GM19467 (cell line): ENCODE measurements around the gene JARID2.

Experiments used
- ATAC-seq: cut with Tn5 transposase; IDR thresholded peaks from one replicate; pipeline ENCODE4 v1.9.1; 2021; ENCODE audit warnings: mild to moderate bottlenecking, moderate library complexity; ENCODE audit not compliant: unreplicated experiment

The JARID2 gene

GRCh38 chr6:15246666-15247499 lies 1.0 kb downstream of the JARID2 start:
- no peak for ATAC-seq

GRCh38 chr6:15247500-15248450 lies 1.9 kb downstream of the JARID2 start:
- ATAC-seq, result no peak

GRCh38 chr6:15248451-15249370 lies 2.8 kb downstream of the JARID2 start:
- peak; percentile 27 for ATAC-seq

GRCh38 chr6:15249371-15250019 lies 3.6 kb downstream of the JARID2 start:
- no peak for ATAC-seq

- no peak for ATAC-seq
Observed at GRCh38 chr6:15250187-15251168, 4.6 kb downstream of the JARID2 start.

- ATAC-seq, result no peak
Observed at GRCh38 chr6:15252195-15252594, 6.3 kb downstream of the JARID2 start.

DNA sequence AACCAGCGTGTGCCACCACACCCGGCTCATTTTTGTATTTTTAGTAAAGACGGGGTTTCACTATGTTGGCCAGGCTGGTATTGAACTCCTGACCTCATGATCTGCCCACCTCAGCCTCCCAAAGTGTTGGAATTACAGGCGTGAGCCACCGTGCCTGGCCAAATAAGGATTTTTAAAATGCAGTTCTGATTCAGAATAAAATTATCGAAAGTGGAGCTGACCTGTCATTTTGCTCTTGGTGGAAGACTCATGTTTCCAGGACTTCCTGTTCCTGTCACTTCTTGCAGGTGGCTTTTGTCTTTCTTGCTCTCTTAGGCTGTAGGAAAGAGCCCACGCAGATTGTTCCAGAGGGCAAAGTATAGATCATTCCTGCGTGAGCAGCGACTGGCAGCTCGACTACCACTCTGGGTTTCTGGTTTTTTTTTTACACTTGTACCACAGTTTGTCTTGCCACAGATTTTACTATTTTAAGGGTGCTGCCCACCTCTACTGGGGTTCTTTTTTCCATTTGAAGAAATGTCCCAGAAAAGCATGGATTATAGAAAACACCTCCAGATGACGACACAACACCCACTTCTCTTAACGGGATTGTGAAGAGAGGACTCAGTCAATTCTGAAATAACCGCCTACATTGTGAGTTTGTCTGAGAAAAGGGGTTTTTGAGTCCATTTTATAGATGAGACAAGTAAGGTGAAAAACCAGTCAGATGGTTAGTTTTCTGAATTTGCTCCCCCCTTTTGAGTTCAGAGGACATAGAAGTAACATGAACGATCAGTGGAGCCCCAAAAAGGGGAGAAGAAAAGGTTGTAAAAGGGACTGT lies 7.5 kb downstream of the JARID2 start:
- no peak for ATAC-seq

DNA sequence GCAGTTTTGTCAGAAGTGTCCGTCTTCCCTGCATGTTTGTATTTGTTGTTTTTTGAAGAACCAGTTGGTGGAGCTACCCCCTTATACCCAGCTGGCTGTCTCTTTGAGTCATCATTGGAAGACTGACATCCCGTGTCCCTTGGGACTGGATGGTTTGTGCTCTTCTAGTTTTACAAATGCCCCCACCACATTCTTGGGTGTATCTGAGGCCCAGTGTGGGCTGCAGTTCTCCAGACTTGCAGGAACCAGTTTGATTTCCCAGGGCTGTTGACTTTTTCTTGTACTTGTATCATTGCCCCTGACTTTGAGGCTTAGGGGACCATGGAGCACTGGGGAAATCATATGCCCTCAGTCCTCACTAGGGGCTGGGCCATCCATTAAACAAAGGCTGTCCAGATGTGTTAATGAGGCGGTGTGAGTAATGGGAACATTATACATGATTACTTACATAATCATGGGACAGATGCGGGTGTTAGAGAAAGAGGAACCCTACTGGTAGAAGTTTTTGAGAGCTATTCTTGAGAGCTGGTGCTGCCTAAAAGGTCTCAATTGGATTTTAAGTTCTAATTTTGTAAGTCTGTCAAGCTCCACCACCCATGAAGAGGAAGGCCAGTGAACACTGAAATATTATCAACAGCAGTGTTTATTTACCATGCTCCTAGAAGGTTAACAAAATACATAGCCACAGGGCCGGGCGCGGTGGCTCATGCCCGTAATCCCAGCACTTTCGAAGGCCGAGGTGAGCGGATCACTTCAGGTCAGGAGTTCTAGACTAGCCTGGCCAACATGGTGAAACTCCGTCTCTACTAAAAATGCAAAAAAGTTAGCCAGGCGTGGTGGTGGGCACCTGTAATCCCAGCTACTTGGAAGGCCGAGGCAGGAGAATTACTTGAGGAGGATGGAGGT lies 8.5 kb downstream of the JARID2 start:
- ATAC-seq, result peak; percentile 36

DNA sequence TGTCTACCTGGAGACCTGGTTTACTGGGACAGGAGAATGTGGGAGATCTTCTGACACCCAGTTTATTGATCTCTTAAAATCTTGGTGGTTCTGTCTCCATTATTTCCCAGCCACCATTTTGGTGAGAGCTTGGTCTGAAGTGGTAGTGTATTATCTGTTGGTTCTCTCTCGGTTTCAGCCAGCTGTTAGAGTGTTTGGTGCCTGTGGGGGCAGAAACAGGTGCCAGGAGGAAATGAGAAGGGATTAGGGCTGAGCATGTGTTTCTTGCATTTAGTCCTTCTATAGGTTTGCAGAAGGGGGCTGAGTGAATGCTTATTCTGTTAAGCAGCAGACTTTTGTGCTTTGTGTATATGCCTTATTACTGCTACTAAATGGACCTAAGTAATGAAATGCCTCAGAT lies 9.6 kb downstream of the JARID2 start:
- peak; percentile 52 for ATAC-seq

- peak; percentile 6 for ATAC-seq
Observed at GRCh38 chr6:15255909-15256395, 10.1 kb downstream of the JARID2 start.

DNA sequence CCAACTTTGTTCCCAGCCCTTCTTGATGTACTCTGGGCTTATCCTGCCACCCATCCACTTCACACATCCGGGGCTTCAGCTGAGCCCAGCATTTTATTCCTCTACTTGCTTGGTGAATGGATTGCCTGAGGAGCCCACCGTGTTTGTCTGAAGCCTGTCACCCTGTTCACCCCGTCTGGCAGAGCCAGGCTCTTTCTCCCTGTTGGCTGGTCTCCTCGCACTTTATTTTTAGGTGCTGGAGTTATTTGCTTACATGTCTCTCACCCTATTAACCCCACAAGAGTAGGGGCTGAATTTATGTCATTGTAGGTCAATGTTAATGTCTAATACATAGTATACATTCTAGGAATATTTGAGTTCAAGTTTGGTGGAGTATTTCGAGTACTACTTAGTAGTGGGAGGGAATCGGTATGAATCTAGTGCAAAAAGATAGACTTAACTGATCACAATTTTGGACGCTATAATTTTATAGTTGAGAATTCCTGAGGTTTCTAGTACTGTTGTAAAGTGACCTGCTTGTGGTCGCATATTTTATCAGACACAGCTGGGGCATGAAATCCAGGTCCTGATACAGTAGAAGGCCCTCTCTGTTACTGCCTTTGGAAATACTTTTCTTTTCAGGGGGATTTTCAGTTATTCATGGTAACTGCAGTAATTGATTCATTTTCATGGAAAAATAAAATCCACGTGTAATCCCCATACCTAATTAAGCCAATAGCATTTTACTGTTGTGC lies 10.8 kb downstream of the JARID2 start:
- ATAC-seq, result no peak

- no peak for ATAC-seq
Observed at GRCh38 chr6:15257357-15258132, 11.7 kb downstream of the JARID2 start.

DNA sequence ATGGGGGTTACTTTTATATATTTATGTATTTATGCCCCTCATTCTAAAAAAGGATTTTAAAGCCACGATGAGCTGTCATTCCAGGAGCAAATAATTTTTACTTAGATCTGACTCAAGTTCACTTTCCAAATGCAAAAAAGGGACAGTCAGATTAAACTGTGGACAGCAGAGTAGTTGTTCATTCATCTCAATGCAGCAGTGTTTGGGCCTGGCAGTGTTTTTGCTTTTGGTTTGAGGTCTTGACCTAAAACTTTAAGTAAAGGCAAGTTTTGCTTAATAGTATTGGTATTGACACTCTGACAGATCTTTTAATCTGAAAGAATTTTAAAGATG lies 13.9 kb downstream of the JARID2 start:
- no peak for ATAC-seq

DNA sequence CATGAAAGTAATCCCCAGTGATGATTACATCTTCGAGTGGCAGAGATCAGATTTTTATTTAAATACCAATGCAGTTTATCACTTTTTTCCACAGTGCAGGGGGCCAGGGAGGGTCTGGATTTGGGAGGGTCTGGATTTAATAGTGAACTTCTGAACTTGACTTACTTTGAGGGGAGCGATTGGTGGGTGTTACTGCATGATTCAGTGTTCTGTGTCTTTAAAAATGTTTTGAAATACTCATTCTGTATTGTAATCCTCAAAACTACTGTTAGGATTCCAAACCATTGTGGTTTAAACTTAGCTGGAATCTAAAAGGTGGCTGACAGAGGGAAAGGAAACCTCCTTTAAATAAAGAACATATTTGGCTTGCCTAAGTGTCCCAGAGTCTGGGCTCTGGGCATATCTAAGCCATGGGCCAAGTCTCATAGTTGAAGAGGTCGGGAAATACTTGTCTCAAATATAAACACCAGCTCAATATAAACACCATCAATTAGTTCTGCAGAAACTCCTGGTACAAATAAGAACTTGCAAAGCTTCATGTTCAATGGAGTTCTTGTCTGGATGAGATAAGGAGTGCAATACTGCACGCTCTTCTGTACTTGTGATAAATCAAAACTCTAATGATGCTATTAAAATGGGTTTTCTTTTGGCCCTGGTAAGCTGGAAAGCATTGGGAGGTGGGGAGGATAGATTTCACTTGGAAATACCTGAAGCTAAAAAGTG lies 14.4 kb downstream of the JARID2 start:
- ATAC-seq, result no peak

- ATAC-seq, result no peak
Observed at GRCh38 chr6:15263780-15264374, 18.0 kb downstream of the JARID2 start.
